ENCODE measurements around the gene MAP3K14.
"Not testable (repeated sequence)": the region's sequence is repeated elsewhere in the genome, so short reads cannot be mapped to it uniquely, and the experiment has no call there.

The MAP3K14 gene

GRCh38 chr17:45314741-45315647, 1.8 kb downstream of the MAP3K14 start:
- DNase-seq: peak; percentile 49

DNA sequence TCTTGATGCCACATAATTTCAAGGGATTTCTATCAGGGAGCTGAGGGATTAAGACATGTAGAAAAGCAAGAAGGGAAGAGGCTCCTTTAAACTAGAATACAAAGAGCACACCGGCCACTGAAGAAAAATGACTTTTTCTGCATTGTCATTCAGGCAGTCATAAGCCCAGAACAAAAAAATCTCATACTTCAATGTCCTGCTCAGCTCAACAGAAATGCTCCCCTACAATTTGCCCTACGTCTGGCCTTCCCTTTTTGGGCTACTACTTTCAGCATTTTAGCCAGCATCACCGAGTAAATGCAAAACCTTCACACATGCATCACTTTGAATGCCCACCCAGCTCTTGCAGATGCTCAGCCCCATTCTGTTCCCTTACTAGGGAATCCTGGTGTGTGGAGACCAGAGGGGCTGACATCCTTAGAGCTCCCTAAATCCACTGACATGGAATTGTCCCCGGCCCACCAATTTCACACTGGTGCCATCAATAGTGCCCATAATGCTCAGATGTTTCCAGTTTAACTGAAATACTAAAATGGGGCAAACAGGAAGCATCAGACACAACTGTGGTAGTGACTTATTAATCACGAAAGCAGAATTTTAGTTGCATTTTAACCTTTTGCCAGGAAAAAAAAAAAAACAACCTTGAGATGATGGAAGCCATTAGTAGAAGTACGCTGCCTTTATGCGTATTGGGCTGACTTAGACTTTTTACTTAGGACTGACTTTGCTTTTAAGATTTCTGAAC, 2.7 kb downstream of the MAP3K14 start:
- no peak for DNase-seq

DNA sequence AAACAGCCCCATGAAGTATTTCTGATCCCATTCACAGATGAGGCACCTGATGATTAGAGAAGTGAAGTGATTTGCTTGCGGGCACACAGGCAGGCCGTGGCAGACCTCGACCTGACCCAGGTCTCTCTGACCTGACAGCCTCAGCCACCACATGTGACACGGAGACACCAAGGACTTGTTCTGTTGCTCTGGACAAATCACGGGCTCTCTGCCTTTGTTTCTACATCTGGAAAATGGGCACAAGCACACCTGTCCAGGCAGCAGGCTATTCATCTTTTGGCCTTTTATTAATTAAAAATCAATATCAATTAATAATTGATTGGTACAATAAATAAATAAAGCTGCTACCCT, 3.4 kb downstream of the MAP3K14 start:
- no peak for DNase-seq

DNA sequence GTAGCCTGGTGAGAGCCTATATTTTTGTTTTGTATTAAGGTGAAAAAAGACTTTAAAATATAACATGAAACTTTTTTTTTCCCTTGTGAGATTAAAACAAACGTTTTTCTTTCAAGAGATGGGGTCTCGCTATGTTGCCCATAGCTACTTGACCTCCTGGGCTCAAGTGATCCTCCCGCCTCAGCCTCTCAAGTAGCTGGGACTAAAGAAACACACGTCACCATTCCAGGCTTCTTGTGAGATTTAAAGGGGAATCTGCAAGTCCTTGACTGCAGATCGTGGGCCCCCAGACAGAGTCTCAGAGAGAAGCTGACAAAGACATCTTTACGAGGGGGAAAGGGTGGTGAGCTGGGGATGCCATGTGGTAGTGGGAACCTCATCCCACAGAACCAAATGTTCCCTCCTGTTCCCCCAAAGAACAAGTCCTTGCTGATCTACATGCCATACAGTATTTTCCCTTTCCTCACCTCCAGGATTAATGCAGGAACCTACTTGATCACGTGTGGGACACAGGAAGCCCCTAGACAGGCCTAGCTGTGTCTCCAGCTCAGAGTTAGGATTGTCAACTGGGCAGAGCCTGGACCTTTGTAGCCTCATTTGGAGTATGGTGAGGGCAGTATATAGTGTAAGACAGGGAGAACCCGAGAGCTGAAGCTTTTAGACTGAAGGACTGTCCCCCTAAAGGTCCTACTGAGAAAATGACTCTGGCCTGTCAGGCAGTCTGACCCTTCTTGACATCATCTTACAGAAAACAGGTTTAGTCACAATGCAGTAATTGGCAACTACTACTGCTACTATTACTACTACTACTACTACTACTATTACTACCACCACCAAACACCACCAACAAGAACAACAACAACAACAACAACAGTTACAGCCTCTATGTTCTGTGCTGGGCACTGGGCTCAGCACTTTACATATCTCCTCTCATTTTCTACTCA, 4.1 kb downstream of the MAP3K14 start:
- DNase-seq: no peak

- DNase-seq: peak; percentile 63
Measured at GRCh38 chr17:45311760-45312476, 4.9 kb downstream of the MAP3K14 start.

- no peak for DNase-seq
Measured at GRCh38 chr17:45311401-45311759, 5.4 kb downstream of the MAP3K14 start.

GRCh38 chr17:45310380-45311324, 6.2 kb downstream of the MAP3K14 start:
- DNase-seq: peak; percentile 85

DNA sequence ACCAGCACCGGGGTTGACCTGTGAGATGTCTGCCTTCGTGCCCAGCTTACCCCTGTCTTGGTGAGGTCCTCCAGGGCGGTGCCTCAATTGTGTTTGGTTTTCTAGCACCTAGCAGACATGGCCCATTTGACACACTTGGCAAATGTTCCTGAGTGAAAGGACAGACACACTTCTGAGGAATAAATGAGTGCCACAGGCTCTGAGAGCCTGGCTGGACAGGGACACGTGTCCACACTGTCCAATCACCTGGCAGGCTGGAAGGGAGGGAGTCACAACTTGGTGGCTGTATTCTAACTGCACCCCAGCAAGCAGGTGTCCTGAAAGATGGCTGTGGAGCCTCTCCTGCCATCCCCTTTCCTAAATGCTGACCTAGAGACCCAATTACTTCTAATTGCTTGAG, 7.4 kb downstream of the MAP3K14 start:
- DNase-seq: no peak

- DNase-seq: no peak
Measured at GRCh38 chr17:45308840-45309239, 8.0 kb downstream of the MAP3K14 start.

- no peak for DNase-seq
Measured at GRCh38 chr17:45308016-45308365, 8.8 kb downstream of the MAP3K14 start.

GRCh38 chr17:45307290-45308015, 9.4 kb downstream of the MAP3K14 start:
- peak; percentile 91 for DNase-seq

DNA sequence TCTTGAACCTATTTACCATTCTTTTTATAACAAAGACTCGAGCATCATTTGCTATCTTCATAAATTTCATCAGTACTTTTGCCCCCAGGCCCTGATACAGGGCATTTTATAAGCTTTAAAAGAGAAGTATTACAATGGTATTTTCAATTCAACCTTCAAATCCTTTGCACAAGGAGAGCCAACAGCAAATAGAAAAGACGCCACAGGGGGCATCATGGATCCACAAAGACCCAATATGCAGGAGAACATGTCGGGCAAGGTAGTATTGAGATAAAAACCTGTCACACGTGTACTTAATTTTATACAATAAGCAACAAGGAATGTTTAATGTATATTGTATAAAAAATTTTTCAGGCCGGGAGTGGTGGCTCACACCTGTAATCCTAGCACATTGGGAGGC, 10.2 kb downstream of the MAP3K14 start:
- DNase-seq: no peak

DNA sequence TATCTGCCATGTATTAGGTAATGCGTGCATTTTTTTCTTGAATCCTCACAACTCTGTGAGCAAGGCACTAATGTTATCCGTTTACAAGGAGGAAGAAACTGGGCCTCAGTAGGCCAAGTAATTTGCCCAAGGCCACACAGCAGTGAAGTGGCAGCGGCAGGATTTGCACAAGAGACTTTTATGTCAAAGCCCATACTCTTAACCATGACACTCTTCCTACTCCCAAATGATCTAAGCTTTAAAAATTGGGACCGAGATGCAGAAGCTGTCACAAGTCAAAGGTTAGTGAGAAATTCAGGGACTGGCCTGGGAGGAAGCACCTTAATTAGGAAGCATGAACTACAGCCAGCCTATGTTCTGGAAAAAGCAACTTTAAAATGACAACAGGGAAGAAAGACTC, 10.7 kb downstream of the MAP3K14 start:
- no peak for DNase-seq

GRCh38 chr17:45305530-45306087, 11.2 kb downstream of the MAP3K14 start:
- no peak for DNase-seq

GRCh38 chr17:45302649-45303173, 14.1 kb downstream of the MAP3K14 start:
- peak; percentile 89 for DNase-seq

DNA sequence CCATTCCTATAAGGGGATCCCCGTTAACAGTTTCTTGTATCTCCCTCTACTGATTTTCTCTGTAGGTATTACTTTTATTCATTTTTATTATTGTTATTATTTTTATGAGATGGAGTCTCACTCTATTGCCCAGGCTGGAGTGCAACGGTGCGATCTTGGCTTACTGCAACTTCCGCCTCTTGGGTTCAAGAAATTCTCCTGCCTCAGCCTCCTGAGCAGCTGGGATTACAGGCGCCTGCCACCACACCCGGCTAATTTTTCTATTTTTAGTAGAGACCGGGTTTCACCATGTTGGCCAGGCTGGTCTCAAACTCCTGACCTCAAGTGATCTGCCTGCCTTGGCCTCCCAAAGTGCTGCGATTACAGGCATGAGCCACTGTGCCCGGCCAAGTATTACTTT, 14.6 kb downstream of the MAP3K14 start:
- not testable (repeated sequence) for DNase-seq

GRCh38 chr17:45301674-45302073, 15.1 kb downstream of the MAP3K14 start:
- no peak for DNase-seq

- DNase-seq: no peak
Measured at GRCh38 chr17:45300060-45300751, 16.6 kb downstream of the MAP3K14 start.

GRCh38 chr17:45299361-45299760, 17.5 kb downstream of the MAP3K14 start:
- DNase-seq: peak; percentile 83
